ENCODE data around the gene TADA2A.

- TF ChIP-seq, protein P1, sequence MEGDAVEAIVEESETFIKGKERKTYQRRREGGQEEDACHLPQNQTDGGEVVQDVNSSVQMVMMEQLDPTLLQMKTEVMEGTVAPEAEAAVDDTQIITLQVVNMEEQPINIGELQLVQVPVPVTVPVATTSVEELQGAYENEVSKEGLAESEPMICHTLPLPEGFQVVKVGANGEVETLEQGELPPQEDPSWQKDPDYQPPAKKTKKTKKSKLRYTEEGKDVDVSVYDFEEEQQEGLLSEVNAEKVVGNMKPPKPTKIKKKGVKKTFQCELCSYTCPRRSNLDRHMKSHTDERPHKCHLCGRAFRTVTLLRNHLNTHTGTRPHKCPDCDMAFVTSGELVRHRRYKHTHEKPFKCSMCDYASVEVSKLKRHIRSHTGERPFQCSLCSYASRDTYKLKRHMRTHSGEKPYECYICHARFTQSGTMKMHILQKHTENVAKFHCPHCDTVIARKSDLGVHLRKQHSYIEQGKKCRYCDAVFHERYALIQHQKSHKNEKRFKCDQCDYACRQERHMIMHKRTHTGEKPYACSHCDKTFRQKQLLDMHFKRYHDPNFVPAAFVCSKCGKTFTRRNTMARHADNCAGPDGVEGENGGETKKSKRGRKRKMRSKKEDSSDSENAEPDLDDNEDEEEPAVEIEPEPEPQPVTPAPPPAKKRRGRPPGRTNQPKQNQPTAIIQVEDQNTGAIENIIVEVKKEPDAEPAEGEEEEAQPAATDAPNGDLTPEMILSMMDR (conservative IDR thresholded peaks at IDR 0.05; ENCODE audit: low read length), result no peak
- TF ChIP-seq EZH2phosphoT487 (IDR thresholded peaks at IDR 0.05; ENCODE audit: borderline replicate concordance), result no peak
These were observed 24.6 kb upstream of the TADA2A start for GRCh38 chr17:37382056-37382455.

Data from Loucy (cell line).